Measurements from ENCODE around the gene SMOC2.

Gene SMOC2

DNA sequence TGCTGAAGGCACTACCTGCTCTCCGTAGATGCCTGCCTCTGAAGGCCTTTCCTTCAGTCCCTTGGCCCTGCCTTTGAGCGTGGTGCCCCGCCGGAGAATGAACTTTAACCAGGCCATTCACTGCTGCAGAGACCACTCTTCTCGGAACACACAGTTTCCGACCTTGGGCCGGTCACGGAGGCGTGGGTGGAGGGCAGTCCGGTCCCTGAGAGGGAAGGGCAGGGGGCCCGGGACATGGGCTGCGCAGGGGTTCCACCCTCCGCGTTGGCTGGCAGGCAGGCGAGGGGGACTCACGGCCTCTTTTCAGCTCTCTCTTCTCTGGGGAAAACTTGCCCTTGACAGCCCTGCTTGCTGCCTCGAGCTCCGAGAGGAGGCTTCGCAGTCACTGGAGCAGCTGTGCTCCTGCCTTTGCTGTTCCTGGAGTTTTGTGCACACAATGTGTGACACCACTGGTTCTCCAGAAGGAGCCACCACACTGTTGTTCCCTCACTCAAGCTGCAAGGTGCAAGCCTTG lies 187.8 kb downstream of the SMOC2 start:
- no peak for DNase-seq (ENCODE audit: low read depth)

DNA sequence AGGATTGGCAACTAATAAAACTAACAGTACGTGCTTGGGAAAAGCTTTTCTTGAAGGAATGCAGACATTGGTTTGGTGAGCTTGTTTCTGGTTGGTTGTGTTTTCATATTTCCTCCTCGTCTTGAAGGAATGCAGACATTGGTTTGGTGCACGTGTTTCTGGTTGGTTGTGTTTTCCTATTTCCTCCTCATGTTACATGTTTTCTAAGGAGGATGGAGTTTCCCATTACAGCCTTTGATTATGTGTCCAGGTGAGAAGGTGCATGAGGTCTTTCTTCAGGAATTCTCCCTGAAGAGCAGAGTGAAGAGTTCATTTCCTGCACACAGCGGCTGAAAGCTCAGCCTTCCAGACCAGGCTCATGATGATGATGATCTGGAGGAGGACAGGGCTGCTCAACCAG lies 190.6 kb downstream of the SMOC2 start:
- no peak for DNase-seq (ENCODE audit: low read depth)

- DNase-seq (ENCODE audit: low read depth): no peak
Measured at GRCh38 chr6:168632694-168633093, 191.7 kb downstream of the SMOC2 start.

GRCh38 chr6:168634541-168635328 lies 193.8 kb downstream of the SMOC2 start:
- DNase-seq (ENCODE audit: low read depth): no peak

DNA sequence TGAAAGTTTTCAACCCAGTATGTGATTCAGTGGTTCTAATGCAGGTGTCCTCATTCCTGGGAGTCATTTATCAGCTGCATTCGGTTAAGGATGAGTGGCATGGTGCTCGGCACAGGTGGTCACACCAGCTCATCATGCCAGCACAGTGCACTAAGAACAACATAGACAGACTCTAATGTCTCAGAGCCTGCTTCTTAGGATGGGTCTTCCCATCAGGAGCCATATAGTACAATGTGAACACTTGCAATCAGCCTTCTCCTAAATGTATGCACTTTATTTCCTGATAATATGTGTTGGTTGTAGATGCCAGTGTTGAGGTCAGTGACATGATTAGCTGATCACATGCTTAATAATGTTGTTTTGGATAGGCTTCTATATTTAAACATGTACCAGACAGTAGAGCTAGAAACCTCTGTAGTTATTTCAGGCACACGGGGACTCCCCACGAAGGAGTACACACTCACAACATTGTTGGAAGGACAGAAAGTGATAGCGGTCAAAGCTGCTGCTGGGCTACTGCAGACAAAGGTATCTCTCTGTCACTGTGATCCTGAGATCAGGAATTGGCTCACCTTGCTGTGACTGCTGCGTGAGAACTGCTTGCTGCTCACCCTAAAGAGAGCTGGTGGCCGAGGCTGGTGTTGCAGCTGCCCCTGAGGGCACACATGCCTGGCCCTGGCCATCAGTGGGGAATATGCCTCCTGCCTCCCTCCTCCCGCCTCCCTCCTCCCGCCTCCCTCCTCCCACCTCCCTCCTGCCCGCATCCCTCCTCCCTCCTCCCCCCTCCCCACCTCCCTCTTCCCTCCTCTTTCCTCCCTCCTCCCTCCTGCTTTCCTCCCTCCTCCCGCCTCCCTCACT lies 195.4 kb downstream of the SMOC2 start:
- no peak for DNase-seq (ENCODE audit: low read depth)

DNA sequence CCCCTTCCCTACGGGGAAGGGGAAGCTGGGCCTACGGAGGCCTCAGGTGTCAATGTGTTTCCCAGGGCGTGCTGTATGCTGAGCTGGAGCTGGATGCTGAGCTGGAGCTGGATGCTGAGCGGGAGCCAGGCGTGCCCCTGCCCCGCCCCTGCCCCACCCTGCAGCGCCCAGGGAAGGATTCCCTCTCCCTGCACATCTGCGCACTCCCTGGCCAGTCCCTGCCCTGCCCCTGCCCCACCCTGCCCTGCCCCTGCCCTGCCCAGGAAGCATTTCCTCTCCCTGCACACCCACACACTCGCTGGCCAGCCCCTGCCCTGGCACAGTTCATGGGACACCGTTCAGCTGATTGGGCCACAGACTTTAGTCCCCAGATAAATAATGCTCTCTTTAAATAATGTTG lies 196.8 kb downstream of the SMOC2 start:
- DNase-seq (ENCODE audit: low read depth): no peak

DNA sequence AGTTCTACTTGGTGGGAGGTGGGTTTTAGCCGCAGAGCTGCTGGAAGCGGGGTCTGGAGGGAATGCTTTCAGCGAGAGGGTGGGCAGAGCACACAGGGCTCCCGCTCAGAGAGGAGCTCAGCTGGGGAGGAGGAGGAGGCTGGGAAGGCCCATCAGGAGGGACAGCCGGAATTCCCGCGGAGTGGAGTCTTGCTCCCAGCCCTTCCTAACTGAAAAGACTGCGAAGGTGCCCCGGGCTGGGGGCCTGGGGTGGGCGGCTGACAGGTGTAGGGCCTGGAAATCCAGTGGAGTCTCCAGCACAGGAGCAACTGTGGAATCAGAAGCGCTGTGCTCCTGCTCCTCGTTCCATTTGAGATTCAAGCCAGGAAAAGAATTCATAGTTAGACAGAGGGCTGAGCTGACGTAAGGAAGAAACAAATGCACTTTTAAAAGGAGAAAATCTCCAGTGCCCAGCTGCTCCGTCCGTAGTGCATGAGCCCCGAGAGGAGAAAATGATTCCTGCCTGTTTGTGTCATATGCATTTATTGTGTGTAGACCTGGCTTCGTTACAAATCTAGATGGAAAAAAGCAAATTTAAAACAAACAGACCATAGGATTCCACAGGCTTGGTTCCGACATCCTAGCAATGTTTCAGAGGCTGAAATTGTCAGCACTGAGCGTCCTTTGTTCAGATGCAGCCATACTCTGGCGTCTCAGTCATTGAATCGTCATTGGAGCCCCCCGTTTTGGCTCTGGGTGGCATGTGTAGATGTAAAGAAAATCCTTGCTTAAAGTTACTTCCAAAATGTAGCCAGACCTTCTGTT lies 197.7 kb downstream of the SMOC2 start:
- DNase-seq (ENCODE audit: low read depth): no peak

- DNase-seq (ENCODE audit: low read depth): no peak
Measured at GRCh38 chr6:168640181-168640580, 199.2 kb downstream of the SMOC2 start.

DNA sequence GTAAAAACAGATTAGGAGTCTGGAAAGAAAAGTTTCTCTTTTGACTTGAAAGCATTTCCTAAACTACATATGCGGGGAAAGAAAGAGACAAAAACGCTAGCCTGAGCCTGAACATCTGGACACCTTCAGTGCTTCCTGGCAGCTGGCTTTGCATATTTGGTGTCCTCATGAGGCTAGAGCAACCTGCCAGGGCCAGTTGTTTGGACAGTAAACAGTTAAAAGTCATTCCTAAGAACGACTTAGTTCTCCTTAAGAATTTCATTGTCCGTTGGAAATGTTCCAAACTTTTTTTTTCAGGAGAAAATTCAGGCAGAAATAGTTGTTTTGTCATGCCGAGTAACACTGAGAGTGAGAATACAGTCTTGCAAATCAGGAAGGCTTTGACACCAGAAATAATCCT lies 199.8 kb downstream of the SMOC2 start:
- no peak for DNase-seq (ENCODE audit: low read depth)

GRCh38 chr6:168641446-168641845 lies 200.5 kb downstream of the SMOC2 start:
- DNase-seq (ENCODE audit: low read depth): no peak

- no peak for DNase-seq (ENCODE audit: low read depth)
Measured at GRCh38 chr6:168643401-168643800, 202.4 kb downstream of the SMOC2 start.

DNA sequence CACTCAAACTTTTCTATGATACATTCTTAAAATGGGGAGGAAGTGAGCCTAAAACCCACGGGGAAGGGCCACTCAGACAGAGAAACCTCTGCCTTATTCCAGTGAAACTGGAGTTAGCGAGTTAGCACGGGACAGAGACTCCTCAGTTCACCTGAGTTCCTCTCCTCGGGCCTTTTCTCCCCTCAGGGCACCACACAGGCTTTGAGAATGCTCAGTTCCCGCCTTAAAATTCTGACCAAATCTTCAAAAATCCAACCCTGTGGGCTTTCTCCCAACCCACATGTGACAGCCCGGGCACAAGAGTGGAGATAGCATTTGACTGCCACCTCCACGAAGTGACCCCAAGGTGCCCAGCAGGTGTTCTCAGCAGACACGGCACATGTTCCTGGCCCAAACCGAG lies 204.3 kb downstream of the SMOC2 start:
- DNase-seq (ENCODE audit: low read depth): no peak

- no peak for DNase-seq (ENCODE audit: low read depth)
Measured at GRCh38 chr6:168647271-168647670, 206.3 kb downstream of the SMOC2 start.

DNA sequence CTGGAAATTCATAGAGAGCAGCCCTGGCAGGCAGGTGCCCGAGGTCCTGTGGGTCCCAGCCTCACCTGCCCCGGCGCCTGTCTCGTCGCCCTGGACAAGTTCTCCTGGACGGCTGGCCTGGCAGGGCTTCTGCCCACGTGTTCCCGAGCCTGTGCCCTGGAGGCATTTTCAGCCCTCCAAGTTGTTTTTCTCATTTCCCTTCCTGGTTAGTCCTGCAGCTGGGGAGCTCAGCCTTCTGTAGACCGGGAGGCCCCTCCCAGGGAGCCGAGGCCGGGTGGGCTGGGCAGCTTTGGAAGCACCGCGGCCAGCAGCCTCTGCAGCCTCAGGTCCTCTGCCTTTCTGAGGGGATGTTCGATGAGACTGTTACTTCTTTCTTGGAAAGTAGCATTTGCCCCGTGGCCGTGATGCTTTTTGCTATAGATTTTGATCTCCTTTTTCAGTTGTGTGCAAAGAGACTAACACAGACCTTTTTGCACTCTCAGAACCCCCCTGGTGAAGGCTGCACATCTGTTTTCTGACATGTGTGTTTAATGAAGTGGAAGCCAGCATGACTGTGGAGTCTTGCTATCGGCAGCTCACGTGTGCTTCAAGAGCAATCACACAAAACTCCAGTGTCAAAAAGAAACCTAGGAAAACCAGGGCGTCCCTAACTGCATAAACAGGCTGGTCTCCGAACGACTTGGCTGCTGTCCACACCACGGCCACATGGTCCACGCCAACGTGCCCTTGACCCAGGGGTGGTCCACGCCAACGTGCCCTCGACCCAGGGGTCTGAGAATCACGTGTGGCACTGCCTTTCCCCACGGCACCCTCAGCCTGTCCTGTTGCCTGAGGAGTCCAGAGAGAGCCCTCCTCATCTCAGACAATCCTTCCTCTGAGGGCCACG lies 207.5 kb downstream of the SMOC2 start:
- DNase-seq (ENCODE audit: low read depth): no peak

DNA sequence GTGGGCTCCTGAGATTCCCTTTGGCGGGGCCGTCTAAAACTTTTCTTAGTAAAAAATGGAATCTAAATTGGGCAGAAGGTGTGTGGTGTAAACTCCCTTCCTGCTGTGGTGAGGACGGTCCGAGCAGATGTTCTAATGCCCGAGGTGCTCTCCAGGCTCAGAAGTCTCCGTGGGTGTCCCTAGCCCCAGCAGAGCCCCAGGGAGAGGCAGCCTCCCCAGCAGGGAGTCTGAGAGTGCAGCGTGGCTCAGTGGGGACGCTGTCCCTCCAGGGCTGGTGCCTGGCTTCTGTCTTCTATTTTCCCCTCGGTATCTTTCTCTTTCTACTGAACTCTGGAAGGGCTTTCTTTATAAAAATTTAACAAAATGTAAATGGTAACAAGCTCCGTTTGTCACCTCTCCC lies 208.2 kb downstream of the SMOC2 start:
- no peak for DNase-seq (ENCODE audit: low read depth)

- no peak for DNase-seq (ENCODE audit: low read depth)
Measured at GRCh38 chr6:168650671-168651111, 209.7 kb downstream of the SMOC2 start.

DNA sequence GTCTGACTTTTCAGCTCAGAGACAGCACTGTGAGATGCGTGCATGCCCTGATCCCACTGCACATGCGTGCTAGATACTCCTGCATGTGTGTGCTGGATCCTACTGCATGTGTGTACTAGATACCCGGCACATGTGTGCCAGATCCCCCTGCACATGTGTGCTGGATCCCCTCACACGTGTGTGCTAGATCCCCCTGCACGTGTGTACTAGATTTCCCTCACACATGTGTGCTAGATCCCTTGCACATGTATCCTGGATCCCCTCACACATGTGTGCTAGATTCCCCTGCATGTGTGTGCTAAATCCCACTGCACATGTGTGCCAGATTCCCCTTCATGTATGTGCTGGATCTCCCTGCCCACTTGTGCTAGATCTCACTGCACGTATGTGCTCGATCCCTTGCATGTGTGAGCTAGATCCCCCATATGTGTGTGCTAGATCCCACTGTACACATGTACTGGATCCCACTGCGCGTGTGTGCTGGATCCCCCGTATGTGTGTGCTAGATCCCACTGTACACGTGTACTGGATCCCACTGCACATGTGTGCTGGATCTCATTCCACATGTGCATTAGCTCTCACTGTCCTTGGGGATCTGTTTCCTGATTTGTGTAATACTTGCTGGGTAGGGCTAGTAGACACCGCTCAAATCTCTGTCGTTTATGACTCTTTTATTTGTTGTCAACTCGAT lies 214.6 kb downstream of the SMOC2 start:
- no peak for DNase-seq (ENCODE audit: low read depth)

- no peak for DNase-seq (ENCODE audit: low read depth)
Measured at GRCh38 chr6:168658059-168658458, 217.1 kb downstream of the SMOC2 start.

DNA sequence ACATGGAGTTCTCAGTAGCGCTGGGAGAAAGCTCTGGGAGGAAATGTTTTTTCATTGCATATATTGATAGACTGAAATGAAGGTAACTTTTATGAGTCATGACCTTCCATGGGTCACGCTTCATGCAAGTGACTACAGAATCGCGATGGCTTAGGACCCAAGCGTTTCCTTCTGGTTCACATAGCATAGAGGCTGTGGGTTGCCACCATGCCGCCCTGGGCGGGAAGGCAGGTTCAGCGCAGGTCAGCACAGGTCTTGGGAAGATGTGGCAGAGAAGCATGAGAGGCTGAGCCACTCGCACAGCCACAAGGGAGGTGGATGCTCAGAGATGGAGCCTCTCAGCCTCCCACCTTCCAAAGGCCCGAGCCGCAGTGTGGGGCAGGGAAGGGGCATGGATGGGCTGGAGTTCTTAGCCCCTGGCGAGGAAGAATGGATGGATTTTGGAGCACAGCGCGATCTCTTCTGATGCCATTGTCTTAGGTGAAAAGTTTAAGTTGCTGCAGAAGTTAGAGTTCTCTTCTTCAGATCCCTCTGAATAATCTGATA lies 219.5 kb downstream of the SMOC2 start:
- no peak for DNase-seq (ENCODE audit: low read depth)

DNA sequence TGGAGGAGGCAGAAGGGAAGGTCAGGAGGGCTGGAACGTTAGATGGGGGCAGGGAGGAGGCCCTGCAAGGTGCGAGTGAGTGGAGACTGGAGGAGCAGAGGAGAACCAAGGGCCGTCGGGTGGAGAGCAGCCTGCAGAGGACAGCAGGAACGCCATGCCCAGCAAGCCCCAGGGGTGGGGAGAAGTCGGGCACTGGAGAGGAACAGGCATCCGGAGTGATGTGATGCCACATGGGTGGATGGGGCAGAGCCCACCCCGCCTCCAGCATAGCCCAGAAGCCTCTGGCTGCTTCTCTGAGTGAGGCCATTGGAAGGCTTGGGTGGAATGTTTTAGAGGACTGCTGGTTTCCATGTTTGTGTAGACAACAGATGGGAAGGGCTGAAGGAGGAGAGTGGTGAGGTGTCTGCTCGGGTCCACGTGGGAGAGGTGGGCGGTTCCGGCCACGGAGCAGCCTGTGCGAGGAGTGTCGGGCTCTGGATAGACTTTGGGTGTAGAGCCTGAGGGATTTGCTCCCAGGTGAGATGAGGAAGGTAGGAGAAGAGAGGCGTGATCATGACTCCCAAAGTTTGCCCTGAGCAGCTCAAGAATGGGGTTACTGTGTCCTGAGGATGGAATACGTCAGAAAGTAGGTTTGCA lies 221.4 kb downstream of the SMOC2 start:
- no peak for DNase-seq (ENCODE audit: low read depth)
